Measurements from ENCODE around the gene ADAMTS6.

DNA sequence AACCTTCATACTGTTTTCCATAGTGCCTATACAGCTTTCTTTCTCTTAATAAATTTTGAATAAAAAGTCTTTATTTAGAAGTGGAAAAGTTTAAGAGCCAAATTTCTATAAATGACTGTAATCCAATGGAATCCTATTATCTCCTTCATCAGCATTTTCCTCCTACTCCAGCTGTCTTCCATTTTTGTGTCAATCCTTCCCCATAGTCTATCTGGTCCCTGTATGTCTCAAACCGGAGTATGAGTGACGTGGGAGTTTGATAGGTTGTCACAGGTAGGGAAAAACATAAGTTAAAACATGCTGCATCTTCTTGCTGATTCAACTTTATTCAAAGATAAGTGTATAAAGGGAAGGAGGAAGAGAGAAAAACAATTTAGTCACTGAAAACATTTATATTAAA lies 70.4 kb downstream of the ADAMTS6 start:
- TF ChIP-seq POLR2A (IDR thresholded peaks at IDR 0.05), result no peak
- TF ChIP-seq, protein P1, sequence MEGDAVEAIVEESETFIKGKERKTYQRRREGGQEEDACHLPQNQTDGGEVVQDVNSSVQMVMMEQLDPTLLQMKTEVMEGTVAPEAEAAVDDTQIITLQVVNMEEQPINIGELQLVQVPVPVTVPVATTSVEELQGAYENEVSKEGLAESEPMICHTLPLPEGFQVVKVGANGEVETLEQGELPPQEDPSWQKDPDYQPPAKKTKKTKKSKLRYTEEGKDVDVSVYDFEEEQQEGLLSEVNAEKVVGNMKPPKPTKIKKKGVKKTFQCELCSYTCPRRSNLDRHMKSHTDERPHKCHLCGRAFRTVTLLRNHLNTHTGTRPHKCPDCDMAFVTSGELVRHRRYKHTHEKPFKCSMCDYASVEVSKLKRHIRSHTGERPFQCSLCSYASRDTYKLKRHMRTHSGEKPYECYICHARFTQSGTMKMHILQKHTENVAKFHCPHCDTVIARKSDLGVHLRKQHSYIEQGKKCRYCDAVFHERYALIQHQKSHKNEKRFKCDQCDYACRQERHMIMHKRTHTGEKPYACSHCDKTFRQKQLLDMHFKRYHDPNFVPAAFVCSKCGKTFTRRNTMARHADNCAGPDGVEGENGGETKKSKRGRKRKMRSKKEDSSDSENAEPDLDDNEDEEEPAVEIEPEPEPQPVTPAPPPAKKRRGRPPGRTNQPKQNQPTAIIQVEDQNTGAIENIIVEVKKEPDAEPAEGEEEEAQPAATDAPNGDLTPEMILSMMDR (IDR thresholded peaks at IDR 0.05 in 4 of 5, conservative IDR thresholded peaks at IDR 0.05 in 1 of 5), result no peak
